MCF 10A (cell line): ENCODE data around the gene ECHDC1. TPM values are rescaled to one million over a fixed set of nuclear protein-coding genes. Genes with fewer than 3 reads are reported as not detected.

ENCODE experiments used
- BruUV-seq: library from RNA; stranded (reverse); fragments of 400-500 nt; replicated peaks from 2 replicates; lab custom pipeline; 2021; lab: Mats Ljungman, UMichigan
- CTCF ChIA-PET: fragments of 300-600 bp; sonication (Branson Sonifier 250); formaldehyde crosslinking; extraction: SDS; loops from one replicate; lab custom pipeline; 2021; ENCODE audit warnings: antibody characterized with exemption, inconsistent platforms; lab: Yijun Ruan, JAX
- POLR2A ChIA-PET: fragments of 300-600, 350-650 bp; sonication (Branson Sonifier 250); formaldehyde crosslinking; extraction: SDS; loops from one replicate; lab custom pipeline; 2020; ENCODE audit warnings: antibody characterized with exemption, inconsistent platforms; lab: Yijun Ruan, JAX
- DNase-seq: peaks from one replicate; pipeline ENCODE4 v3.0.0-alpha.2; 2018; ENCODE audit not compliant: unreplicated experiment
- H3K27ac Mint-ChIP-seq: one replicate; pipeline ENCODE4 v1.8.0; 2022; ENCODE audit warnings: mild to moderate bottlenecking, low read depth, mixed read lengths; ENCODE audit not compliant: unreplicated experiment
- H3K27me3 Mint-ChIP-seq: one replicate; pipeline ENCODE4 v1.8.0; 2022; ENCODE audit warnings: mixed read lengths; ENCODE audit not compliant: insufficient read depth, unreplicated experiment
- H3K36me3 Mint-ChIP-seq: one replicate; pipeline ENCODE4 v1.8.0; 2022; ENCODE audit warnings: mild to moderate bottlenecking, moderate library complexity, mixed read lengths; ENCODE audit not compliant: insufficient read depth, unreplicated experiment
- H3K4me1 Mint-ChIP-seq: one replicate; pipeline ENCODE4 v1.8.0; 2022; ENCODE audit warnings: mixed read lengths; ENCODE audit not compliant: insufficient read depth, unreplicated experiment
- H3K4me3 Mint-ChIP-seq: one replicate; pipeline ENCODE4 v1.8.0; 2022; ENCODE audit warnings: mild to moderate bottlenecking, moderate library complexity, mixed read lengths; ENCODE audit not compliant: unreplicated experiment
- H3K9me3 Mint-ChIP-seq: one replicate; pipeline ENCODE4 v1.8.0; 2022; ENCODE audit warnings: mixed read lengths; ENCODE audit not compliant: unreplicated experiment
- intact Hi-C: fragments of 100-400 bp; cut with micrococcal nuclease; formaldehyde crosslinking; loops from 2 replicates; pipeline ENCODE4 v1.14.1; 2022
- total RNA-seq: library from RNA; stranded (reverse); gene quantifications from 2 replicates; pipeline ENCODE4 v1.2.3, GENCODE V29; 2022
- TF ChIP-seq, protein P1 (sequence below): fragments of 200-600 bp; IDR thresholded peaks from one replicate; pipeline ENCODE4 v1.8.0; 2022; ENCODE audit warnings: antibody characterized with exemption, mild to moderate bottlenecking; ENCODE audit not compliant: unreplicated experiment

Gene ECHDC1
- total RNA-seq, 1 experiment from 2014 or later = 70.7 TPM

- no TSS peak for BruUV-seq
- H3K27me3 Mint-ChIP-seq = no peaks in the 10 kb centered on the region
- H3K4me3 Mint-ChIP-seq = no peak overlapping the region
- ChIA-PET CTCF (interaction anchor here (0.6 to 1.4 kb wide), 6 partner anchors 53 to 1558 kb away, joined by 3 to 5 read pairs (median 3); partner anchors contain the start of gene NCOA7), POLR2A (interaction anchor here (1.0 to 1.6 kb wide), 3 partner anchors 16 to 22 kb away, joined by 3 to 7 read pairs (median 5); no protein-coding TSS in a partner anchor)
- H3K36me3 Mint-ChIP-seq = peaks cover 6% of the 10 kb centered on the region
- TF ChIP-seq, protein P1, sequence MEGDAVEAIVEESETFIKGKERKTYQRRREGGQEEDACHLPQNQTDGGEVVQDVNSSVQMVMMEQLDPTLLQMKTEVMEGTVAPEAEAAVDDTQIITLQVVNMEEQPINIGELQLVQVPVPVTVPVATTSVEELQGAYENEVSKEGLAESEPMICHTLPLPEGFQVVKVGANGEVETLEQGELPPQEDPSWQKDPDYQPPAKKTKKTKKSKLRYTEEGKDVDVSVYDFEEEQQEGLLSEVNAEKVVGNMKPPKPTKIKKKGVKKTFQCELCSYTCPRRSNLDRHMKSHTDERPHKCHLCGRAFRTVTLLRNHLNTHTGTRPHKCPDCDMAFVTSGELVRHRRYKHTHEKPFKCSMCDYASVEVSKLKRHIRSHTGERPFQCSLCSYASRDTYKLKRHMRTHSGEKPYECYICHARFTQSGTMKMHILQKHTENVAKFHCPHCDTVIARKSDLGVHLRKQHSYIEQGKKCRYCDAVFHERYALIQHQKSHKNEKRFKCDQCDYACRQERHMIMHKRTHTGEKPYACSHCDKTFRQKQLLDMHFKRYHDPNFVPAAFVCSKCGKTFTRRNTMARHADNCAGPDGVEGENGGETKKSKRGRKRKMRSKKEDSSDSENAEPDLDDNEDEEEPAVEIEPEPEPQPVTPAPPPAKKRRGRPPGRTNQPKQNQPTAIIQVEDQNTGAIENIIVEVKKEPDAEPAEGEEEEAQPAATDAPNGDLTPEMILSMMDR = no peak
- intact Hi-C loops = loop anchor here (10.0 kb wide), 1 partner anchor 117 kb away; no protein-coding TSS in a partner anchor
- H3K9me3 Mint-ChIP-seq = peaks cover 26% of the 10 kb centered on the region
- H3K4me1 Mint-ChIP-seq = peaks cover 17% of the 10 kb centered on the region
- H3K27ac Mint-ChIP-seq = peak overlapping the region; percentile 93
- DNase-seq = no peak
Measured at GRCh38 chr6:127348028-127348661, 4.7 kb upstream of the ECHDC1 start.

DNA sequence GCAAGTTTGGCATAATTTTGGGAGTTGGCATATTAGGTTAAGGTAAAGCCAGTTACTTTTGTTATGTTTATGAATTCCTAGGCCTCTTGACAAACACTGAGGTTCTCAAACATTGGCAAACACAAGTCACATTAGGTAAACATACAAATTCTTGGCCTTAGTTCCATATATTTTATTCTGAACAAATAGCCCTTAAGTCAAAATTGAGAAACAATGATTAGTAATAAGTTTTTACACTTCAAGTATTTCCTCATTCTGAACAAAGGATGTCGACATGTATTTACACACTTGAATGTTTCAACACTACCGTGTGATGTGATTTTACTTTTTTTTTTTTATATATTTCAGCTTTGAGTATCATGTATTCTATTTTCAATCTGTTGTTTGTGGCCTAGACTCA, 3.8 kb upstream of the ECHDC1 start:
- TF ChIP-seq, protein P1 = no peak
- H3K9me3 Mint-ChIP-seq = peaks cover 19% of the 10 kb centered on the region
- peak; percentile 89 for DNase-seq
- intact Hi-C loops = loop anchor here (10.0 kb wide), 1 partner anchor 118 kb away; no protein-coding TSS in a partner anchor
- H3K4me1 Mint-ChIP-seq = peaks cover 17% of the 10 kb centered on the region
- POLR2A ChIA-PET = interaction anchor here (1.0 to 1.6 kb wide), 2 partner anchors 17 to 19 kb away, joined by 5 to 7 read pairs; no protein-coding TSS in a partner anchor
- CTCF ChIA-PET = interaction anchor here (0.7 kb wide), 1 partner anchor 610 kb away, joined by 4 read pairs; no protein-coding TSS in a partner anchor
- no TSS peak for BruUV-seq
- peaks cover 6% of the 10 kb centered on the region for H3K36me3 Mint-ChIP-seq
- H3K27ac Mint-ChIP-seq = peak overlapping the region; percentile 93
- no peak overlapping the region for H3K4me3 Mint-ChIP-seq
- H3K27me3 Mint-ChIP-seq = no peaks in the 10 kb centered on the region

DNA sequence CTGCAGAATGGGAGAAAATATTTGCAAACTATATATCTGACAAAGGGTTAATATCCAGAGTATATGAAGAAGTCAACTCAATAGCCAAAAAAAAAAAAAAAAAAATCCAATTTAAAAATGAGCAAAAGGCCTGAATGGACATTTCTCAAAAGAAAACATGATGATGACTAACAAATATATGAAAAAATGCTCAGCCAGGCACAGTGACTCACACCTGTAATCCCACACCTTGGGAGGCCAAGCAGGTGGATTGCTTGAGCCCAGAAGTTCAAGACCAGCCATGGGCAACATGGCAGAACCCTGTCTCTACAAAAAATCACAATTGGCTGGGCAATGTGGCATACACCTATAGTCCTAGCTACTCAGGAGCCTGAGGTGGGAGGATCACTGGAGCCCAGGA, 2.1 kb upstream of the ECHDC1 start:
- POLR2A ChIA-PET = no interaction called here
- Mint-ChIP-seq H3K4me3 (peak overlapping the region; percentile 45), H3K27ac (no peak overlapping the region), H3K36me3 (peaks cover 6% of the 10 kb centered on the region), H3K9me3 (peaks cover 8% of the 10 kb centered on the region), H3K27me3 (no peaks in the 10 kb centered on the region), H3K4me1 (peaks cover 27% of the 10 kb centered on the region)
- TF ChIP-seq, protein P1 = no peak
- intact Hi-C loops = loop anchor here (10.0 kb wide), 1 partner anchor 119 kb away; no protein-coding TSS in a partner anchor
- CTCF ChIA-PET = no interaction called here
- BruUV-seq = no TSS peak
- DNase-seq = peak; percentile 64
